Large intestine (tissue), 3 donors: Measurements from ENCODE around the gene PRDM1. TPM values are rescaled to one million over a fixed set of nuclear protein-coding genes. Genes with fewer than 3 reads are reported as not detected.

ENCODE experiments used
- DNase-seq, 2 donors: peaks; one replicate each; pipeline versions ENCODE4 v3.0.0 to v3.0.0-alpha.2; 2013
- H3K27ac ChIP-seq: one replicate; pipeline ENCODE4 v1.5.1; 2013; ENCODE audit warnings: low read length
- H3K27me3 ChIP-seq: 2 replicates; pipeline ENCODE4 v1.6.1; 2013; ENCODE audit warnings: low read length; ENCODE audit not compliant: control insufficient read depth, insufficient read depth
- H3K36me3 ChIP-seq: 2 replicates; pipeline ENCODE4 v1.6.1; 2013; ENCODE audit warnings: low read length; ENCODE audit not compliant: control insufficient read depth, insufficient read depth
- H3K4me1 ChIP-seq: one replicate; pipeline ENCODE4 v1.6.1; 2013; ENCODE audit warnings: low read length; ENCODE audit not compliant: control insufficient read depth, insufficient read depth
- H3K4me3 ChIP-seq: one replicate; pipeline ENCODE4 v1.5.1; 2013; ENCODE audit warnings: low read length
- H3K9me3 ChIP-seq: one replicate; pipeline ENCODE4 v1.6.1; 2013; ENCODE audit warnings: mild to moderate bottlenecking, low read depth, low read length, moderate library complexity; ENCODE audit not compliant: control insufficient read depth
- WGBS: methylation state at CpG from one replicate; pipeline ENCODE4 v1.1.5; 2013; ENCODE audit warnings: low lambda C conversion rate; ENCODE audit not compliant: insufficient coverage; 5-methylcytosine and 5-hydroxymethylcytosine counted together
- polyA plus RNA-seq: library from polyadenylated mRNA; unstranded; fragments of 120-200 nt; gene quantifications from one replicate; pipeline ENCODE4 v1.2.1, GENCODE V29; 2013

Gene PRDM1
- polyA plus RNA-seq, 1 donor: 48.7 TPM

DNA sequence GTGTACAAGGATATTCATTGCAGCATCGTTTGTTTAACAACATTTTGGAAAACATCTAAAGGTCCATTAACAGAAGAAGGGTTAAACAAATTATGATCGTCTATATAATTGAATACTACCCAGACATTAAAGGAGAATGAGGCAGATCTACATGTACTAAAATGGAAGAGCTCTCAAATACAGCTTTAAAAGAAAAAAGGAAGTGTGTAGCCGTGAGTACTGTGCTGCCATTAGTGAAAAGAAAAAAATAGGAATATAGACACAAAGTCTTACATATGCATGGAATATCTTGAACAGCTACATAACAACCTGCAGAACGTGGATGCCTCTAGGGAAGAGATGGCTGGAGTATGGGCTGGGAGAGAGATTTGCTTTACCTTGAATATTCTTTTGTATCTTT is 37.9 kb downstream of the PRDM1 start:
- no peaks in the 10 kb centered on the region for H3K27me3 ChIP-seq
- H3K4me3 ChIP-seq: no peak overlapping the region
- no peaks in the 10 kb centered on the region for H3K9me3 ChIP-seq
- H3K4me1 ChIP-seq: peaks cover 6% of the 10 kb centered on the region
- 80% methylated on average over 1 of the region's 4 CpGs for WGBS
- H3K27ac ChIP-seq: no peak overlapping the region
- no peaks in the 10 kb centered on the region for H3K36me3 ChIP-seq
- no peak for DNase-seq

DNA sequence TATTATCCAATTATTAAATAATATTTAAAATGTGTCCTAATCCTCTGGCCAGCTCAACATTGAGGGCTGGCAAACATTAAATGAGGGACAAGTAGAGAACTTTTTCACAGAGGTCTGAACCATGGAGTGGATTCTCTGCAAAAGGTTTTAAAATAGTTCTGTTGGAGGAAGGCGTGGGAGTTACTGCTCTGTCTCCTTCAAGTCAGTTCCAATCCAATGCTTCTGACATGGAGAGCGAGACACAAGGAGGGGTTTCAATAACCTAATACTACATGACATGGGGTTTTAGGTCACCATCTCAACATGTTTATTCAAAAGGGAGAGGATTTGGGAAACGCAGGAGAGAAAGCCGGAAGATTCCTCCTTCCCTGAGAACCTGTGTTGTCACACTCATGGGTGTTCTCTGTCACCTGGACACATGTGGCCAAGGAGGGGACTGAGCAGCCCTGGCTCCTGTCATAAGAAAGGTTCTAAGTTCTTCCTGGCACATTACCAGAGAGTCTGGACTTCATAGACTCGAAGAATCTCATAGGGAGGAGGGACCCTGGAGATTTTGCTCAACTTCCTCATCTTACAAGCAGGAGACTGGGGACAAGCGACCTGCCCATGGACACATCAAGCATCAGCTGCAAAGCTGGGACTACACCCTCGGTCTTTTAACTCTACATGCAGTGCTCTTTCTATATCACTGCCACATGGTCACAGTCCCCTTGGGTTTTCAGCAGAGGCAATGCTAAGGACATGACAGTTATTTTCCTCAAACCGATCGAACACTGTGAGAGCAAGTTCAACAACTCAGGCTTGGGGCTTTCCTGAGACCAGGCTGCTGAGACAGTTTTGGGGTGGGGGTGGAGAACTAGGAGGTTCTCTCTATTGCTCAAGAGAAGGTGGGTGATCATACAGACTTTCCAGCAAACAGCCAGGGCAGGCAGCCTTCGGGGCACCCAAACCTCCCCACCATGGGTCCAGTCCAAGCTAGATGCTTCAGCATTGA is 38.6 kb downstream of the PRDM1 start:
- no peaks in the 10 kb centered on the region for H3K36me3 ChIP-seq
- peaks cover 6% of the 10 kb centered on the region for H3K4me1 ChIP-seq
- no peak overlapping the region for H3K4me3 ChIP-seq
- no peaks in the 10 kb centered on the region for H3K9me3 ChIP-seq
- no CpG with 5 or more reads among the region's 10 CpGs for WGBS
- DNase-seq: no peak
- no peaks in the 10 kb centered on the region for H3K27me3 ChIP-seq
- no peak overlapping the region for H3K27ac ChIP-seq

DNA sequence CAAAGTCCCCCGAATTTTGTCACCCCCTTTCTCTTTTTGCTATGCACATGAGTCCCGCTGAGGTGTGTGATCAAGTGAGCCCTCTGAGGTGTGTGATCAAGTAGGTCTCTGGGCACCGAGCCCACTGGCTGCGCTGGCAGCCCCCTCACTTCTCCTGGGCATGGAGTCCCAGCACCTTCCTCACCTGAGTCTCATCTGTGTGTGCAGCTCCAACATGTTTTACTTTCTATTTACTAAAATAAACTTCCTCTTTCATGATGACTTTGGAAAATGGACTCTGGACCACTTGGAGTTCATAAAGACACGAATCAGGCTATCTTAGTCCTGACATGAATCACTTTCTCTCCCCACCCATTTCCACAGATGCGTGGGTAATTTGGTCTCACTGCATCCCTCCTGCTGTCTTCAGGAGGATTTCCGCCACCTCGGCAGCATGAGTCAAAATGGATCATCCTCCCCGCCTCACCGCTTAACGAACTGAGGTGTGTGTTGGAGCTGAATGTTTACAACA is 39.8 kb downstream of the PRDM1 start:
- peak overlapping the region; percentile 9 for H3K27ac ChIP-seq
- peaks cover 6% of the 10 kb centered on the region for H3K4me1 ChIP-seq
- H3K9me3 ChIP-seq: no peaks in the 10 kb centered on the region
- WGBS: 60% methylated on average over 1 of the region's 11 CpGs
- H3K4me3 ChIP-seq: no peak overlapping the region
- H3K27me3 ChIP-seq: no peaks in the 10 kb centered on the region
- no peaks in the 10 kb centered on the region for H3K36me3 ChIP-seq
- DNase-seq: peak; percentile 54 to 86

DNA sequence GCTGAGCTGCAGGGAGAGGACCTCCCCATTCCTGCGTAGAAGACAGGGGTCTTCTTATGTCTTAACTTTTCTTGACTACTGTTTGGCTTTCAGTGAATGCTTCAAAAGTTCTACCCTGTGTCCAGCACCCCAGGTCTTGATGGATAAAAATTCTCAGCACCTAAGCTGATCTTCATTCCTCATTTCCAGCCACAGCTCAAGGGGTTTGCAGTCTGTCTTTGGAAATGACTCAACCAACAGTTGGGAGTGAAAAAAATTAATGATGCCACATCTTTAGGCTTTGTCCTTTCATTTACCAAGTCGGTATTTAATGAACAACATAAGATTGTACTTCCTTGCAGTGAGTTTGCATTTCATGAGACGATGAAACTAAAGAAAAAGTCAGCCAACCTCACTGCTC is 40.3 kb downstream of the PRDM1 start:
- WGBS: 100% methylated on average over 2 of the region's 3 CpGs
- Histone ChIP-seq H3K27ac (no peak overlapping the region), H3K36me3 (no peaks in the 10 kb centered on the region), H3K27me3 (no peaks in the 10 kb centered on the region), H3K4me1 (peaks cover 6% of the 10 kb centered on the region), H3K4me3 (no peak overlapping the region), H3K9me3 (no peaks in the 10 kb centered on the region)
- no peak for DNase-seq

DNA sequence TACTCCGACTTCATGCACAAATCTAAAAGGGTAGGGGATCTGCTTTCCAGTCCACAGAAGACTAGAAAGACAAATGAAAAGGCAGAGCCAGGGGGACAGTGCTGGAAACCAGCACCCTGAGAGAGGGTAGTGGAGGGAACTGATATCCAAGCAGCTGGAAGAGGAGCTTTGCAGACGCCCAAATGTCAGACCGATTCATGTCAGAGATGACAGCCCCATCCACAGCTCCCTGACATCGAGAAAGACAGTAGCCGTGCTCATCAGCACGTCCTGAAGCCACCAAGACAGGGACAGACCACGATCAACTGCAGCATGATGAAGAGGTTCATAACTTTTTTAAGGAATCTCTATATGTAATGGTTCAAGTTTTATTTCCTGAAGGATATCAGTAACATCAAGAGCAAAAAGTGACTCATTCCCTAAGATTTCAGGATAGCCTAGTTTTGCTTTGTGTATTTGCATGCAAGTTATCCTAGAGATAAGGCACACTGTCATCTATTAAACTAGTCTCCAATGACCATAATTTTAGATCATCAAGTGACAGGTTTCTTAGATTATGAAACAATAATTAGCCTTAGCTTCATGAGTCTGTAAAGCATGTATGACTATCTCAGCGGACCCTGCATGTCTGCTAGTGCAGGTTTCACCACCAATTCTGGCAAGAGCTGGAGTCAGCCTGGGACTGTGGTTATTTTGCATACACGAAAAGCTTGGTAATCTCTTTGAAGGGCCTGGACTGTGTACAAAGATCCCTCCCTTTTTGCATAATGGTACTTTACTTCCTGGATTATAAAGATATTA is 43.0 kb downstream of the PRDM1 start:
- Histone ChIP-seq H3K4me3 (no peak overlapping the region), H3K4me1 (peaks cover 6% of the 10 kb centered on the region), H3K36me3 (no peaks in the 10 kb centered on the region), H3K27ac (no peak overlapping the region), H3K27me3 (no peaks in the 10 kb centered on the region), H3K9me3 (no peaks in the 10 kb centered on the region)
- DNase-seq: no peak
- WGBS: 100% methylated on average over 1 of the region's 9 CpGs

DNA sequence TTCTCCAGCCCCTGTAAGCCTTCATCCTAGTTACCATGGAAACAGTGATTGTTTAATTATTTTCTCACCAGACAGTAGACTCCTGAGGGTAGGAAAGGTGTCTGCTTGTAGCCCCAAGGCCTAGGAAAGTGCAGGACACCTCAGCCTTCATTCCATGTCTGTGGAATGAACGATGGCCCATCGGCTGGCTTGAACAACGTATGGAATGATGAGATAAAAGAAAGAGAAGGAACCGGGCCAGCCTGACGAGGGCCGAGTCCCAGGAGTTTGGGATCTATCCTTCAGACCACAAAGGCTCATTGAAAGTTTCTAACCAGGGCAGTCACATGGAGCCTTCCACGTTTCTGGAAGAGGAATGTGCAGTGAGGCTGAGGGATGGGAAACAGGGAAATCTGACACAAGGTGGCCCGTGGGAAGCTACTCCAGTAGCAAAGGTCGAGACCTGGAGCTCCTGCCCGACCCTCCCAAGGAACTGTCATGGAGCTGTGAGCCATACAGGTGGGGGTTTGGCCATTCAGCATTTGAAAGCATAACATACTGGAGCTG is 46.1 kb downstream of the PRDM1 start:
- Histone ChIP-seq H3K27ac (no peak overlapping the region), H3K36me3 (no peaks in the 10 kb centered on the region), H3K9me3 (no peaks in the 10 kb centered on the region), H3K27me3 (no peaks in the 10 kb centered on the region), H3K4me3 (no peak overlapping the region), H3K4me1 (no peaks in the 10 kb centered on the region)
- 87% methylated on average over 3 of the region's 10 CpGs for WGBS
- DNase-seq: no peak

DNA sequence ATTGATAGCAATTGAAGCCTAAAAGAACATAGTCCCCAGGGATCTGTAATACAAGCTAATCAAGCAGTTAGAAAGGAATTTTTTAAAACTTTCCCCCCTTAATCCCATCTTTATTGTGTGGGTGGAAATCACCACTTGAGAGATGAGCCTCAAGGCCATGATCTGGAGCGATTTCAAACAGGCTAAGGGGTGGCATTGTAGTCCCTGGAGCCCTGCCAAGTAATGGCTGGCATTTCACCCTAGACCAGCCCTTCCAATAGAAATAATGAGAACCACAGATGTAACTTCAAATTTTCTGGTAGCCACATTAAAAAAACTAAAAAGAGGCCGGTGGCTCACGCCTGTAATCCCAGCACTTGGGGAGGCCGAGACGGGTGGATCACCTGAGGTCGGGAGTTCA is 46.9 kb downstream of the PRDM1 start:
- Histone ChIP-seq H3K9me3 (no peaks in the 10 kb centered on the region), H3K27me3 (no peaks in the 10 kb centered on the region), H3K4me3 (no peak overlapping the region), H3K4me1 (no peaks in the 10 kb centered on the region), H3K36me3 (no peaks in the 10 kb centered on the region), H3K27ac (no peak overlapping the region)
- no CpG with 5 or more reads among the region's 6 CpGs for WGBS
- no peak for DNase-seq

DNA sequence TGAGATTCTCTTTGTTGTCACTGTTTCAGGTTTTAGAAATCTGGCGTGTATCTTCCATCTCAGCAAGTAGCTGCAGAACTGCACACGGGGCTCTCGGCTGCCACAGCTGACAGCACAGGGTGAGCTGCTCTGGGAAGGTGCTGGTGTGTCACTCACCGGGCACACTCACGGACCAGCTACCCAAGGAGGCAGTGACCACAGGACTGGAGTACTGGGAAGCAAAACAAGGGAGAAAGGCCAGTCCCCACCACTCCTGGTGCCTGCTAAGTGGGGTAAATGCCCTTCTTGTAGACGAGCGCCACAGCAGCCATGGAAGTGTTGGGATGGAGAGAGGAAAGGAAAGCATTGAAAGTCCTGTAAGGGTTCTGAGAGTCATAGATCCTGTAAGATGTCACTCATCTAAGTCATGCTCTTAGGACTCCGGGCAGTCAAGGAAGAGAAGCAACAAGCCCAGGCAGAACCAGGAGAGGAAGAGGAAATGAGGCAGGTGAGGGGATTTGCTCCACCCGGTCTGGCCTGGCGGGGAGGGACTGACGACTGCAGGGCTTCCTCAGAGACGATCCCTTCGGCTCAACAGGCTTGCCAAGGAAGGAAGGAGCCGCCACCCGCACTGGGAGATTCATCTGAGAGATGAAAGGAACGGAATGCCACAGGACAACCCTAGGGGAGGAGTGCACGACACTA is 48.1 kb downstream of the PRDM1 start:
- no peaks in the 10 kb centered on the region for H3K27me3 ChIP-seq
- H3K9me3 ChIP-seq: no peaks in the 10 kb centered on the region
- no peak overlapping the region for H3K27ac ChIP-seq
- no peak for DNase-seq
- H3K36me3 ChIP-seq: no peaks in the 10 kb centered on the region
- H3K4me1 ChIP-seq: no peaks in the 10 kb centered on the region
- WGBS: 100% methylated on average over 3 of the region's 17 CpGs
- H3K4me3 ChIP-seq: no peak overlapping the region

DNA sequence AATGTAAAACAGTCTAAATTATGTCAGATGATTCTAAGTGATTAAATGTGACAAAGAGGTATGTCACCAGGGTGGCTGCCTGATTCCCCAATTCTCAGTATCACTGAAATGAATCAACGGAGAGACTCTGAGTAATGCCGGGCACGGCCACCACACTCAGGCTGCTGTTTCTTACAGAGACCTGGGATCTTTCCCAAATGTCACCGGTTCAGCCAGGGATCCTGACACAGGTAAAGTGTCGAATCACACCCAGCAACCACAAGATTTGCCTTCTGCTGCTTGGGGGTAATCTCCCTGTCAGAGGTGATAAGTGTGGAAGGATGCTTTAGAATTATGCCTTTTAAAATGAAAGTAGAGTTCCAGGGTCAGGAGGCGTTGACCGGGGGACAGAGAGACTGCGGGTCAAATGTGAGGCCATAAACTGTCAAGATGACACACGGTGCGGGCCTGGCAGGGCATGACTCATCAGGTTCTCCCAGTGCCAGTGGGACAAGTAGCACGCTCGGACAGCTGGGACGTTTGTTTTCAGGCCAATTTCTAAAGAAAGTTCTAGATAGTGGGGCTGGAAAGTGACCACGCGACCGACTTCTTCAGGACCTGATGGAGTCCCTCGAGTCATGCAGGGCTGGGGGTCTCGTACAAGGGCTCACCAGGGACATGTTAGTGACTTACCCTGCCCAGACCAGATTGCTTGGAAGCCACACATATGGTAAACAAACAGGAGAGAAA is 48.9 kb downstream of the PRDM1 start:
- WGBS: 40% methylated on average over 1 of the region's 18 CpGs
- Histone ChIP-seq H3K9me3 (no peaks in the 10 kb centered on the region), H3K4me1 (no peaks in the 10 kb centered on the region), H3K27ac (no peak overlapping the region), H3K27me3 (no peaks in the 10 kb centered on the region), H3K36me3 (no peaks in the 10 kb centered on the region), H3K4me3 (no peak overlapping the region)
- peak; percentile 38 to 68 for DNase-seq
